GM04504 (cell line): ENCODE results near the gene SLC38A11.
"Not testable (repeated sequence)": the region's sequence is repeated elsewhere in the genome, so short reads cannot be mapped to it uniquely, and the experiment has no call there.

Experiments
- DNase-seq: peaks from one replicate; pipeline ENCODE4 v3.0.0-alpha.2; 2012; ENCODE audit warnings: low read depth

The SLC38A11 gene

GRCh38 chr2:164954954-164955701 is at the start of gene SLC38A11:
Gene SLC38A11 (minus strand): TSS chr2:164955525. CDS start chr2:164955247, 278 bp downstream.
- no peak for DNase-seq

- no peak for DNase-seq
These were observed 48.3 kb upstream of the SLC38A11 start for GRCh38 chr2:165003443-165004130.

GRCh38 chr2:165002638-165003037 is 47.3 kb upstream of the SLC38A11 start:
- no peak for DNase-seq

- DNase-seq = not testable (repeated sequence)
These were observed 39.5 kb upstream of the SLC38A11 start for GRCh38 chr2:164994664-164995299.

- no peak for DNase-seq
These were observed 38.1 kb upstream of the SLC38A11 start for GRCh38 chr2:164993287-164994016.

- DNase-seq = peak; percentile 65
These were observed 37.5 kb upstream of the SLC38A11 start for GRCh38 chr2:164992818-164993217.

GRCh38 chr2:164992093-164992454 is 36.7 kb upstream of the SLC38A11 start:
- not testable (repeated sequence) for DNase-seq

GRCh38 chr2:164991361-164992092 is 36.2 kb upstream of the SLC38A11 start:
- DNase-seq = not testable (repeated sequence)

GRCh38 chr2:164990953-164991352 is 35.6 kb upstream of the SLC38A11 start:
- DNase-seq = peak; percentile 40

GRCh38 chr2:164988805-164989204 is 33.5 kb upstream of the SLC38A11 start:
- DNase-seq = not testable (repeated sequence)

GRCh38 chr2:164986027-164986426 is 30.7 kb upstream of the SLC38A11 start:
- DNase-seq = not testable (repeated sequence)

- no peak for DNase-seq
These were observed 29.1 kb upstream of the SLC38A11 start for GRCh38 chr2:164984428-164984827.

GRCh38 chr2:164981217-164981990 is 26.1 kb upstream of the SLC38A11 start:
- no peak for DNase-seq

- DNase-seq = not testable (repeated sequence)
These were observed 25.4 kb upstream of the SLC38A11 start for GRCh38 chr2:164980688-164981087.

GRCh38 chr2:164979113-164979512 is 23.8 kb upstream of the SLC38A11 start:
- no peak for DNase-seq

- not testable (repeated sequence) for DNase-seq
These were observed 21.6 kb upstream of the SLC38A11 start for GRCh38 chr2:164976875-164977470.

- no peak for DNase-seq
These were observed 21.0 kb upstream of the SLC38A11 start for GRCh38 chr2:164976301-164976700.

GRCh38 chr2:164975891-164976290 is 20.6 kb upstream of the SLC38A11 start:
- DNase-seq = no peak

- DNase-seq = no peak
These were observed 18.9 kb upstream of the SLC38A11 start for GRCh38 chr2:164974221-164974620.

- no peak for DNase-seq
These were observed 16.9 kb upstream of the SLC38A11 start for GRCh38 chr2:164972216-164972615.
